ENCODE measurements around the gene EIF5AL1. TPM values are rescaled to one million over a fixed set of nuclear protein-coding genes. Genes with fewer than 3 reads are reported as not detected.
"Not testable (repeated sequence)": the region's sequence is repeated elsewhere in the genome, so short reads cannot be mapped to it uniquely, and the experiment has no call there.

Gene EIF5AL1
- total RNA-seq, 1 donor from 2014 or later = not detected

- peaks cover 66% of the 10 kb centered on the region for H3K27me3 Mint-ChIP-seq (ENCODE audit: unreplicated experiment)
- H3K4me3 Mint-ChIP-seq (ENCODE audit: unreplicated experiment) = no peak overlapping the region
- H3K9me3 Mint-ChIP-seq (ENCODE audit: unreplicated experiment) = peaks cover 9% of the 10 kb centered on the region
- no peaks in the 10 kb centered on the region for H3K36me3 Mint-ChIP-seq (ENCODE audit: unreplicated experiment)
- no peak for TF ChIP-seq CTCF (IDR thresholded peaks at IDR 0.05)
- no peak overlapping the region for H3K27ac Mint-ChIP-seq (ENCODE audit: unreplicated experiment)
- H3K4me1 Mint-ChIP-seq (ENCODE audit: unreplicated experiment) = no peaks in the 10 kb centered on the region
- DNase-seq (ENCODE audit: extremely low spot score, unreplicated experiment) = no peak
Measured at GRCh38 chr10:79547973-79548372, 35.6 kb downstream of the EIF5AL1 start.

GRCh38 chr10:79552143-79552542 is 39.8 kb downstream of the EIF5AL1 start:
- Mint-ChIP-seq H3K36me3 (ENCODE audit: unreplicated experiment) (no peaks in the 10 kb centered on the region), H3K27ac (ENCODE audit: unreplicated experiment) (no peak overlapping the region), H3K4me1 (ENCODE audit: unreplicated experiment) (no peaks in the 10 kb centered on the region), H3K9me3 (ENCODE audit: unreplicated experiment) (peaks cover under 1% of the 10 kb centered on the region), H3K4me3 (ENCODE audit: unreplicated experiment) (no peak overlapping the region), H3K27me3 (ENCODE audit: unreplicated experiment) (peaks cover 55% of the 10 kb centered on the region)
- no peak for TF ChIP-seq CTCF (IDR thresholded peaks at IDR 0.05)
- no peak for DNase-seq (ENCODE audit: extremely low spot score, unreplicated experiment)

- H3K9me3 Mint-ChIP-seq (ENCODE audit: unreplicated experiment) = no peaks in the 10 kb centered on the region
- no peak for TF ChIP-seq CTCF (IDR thresholded peaks at IDR 0.05)
- H3K4me3 Mint-ChIP-seq (ENCODE audit: unreplicated experiment) = no peak overlapping the region
- H3K27me3 Mint-ChIP-seq (ENCODE audit: unreplicated experiment) = peaks cover 38% of the 10 kb centered on the region
- no peak for DNase-seq (ENCODE audit: extremely low spot score, unreplicated experiment)
- no peaks in the 10 kb centered on the region for H3K36me3 Mint-ChIP-seq (ENCODE audit: unreplicated experiment)
- H3K4me1 Mint-ChIP-seq (ENCODE audit: unreplicated experiment) = no peaks in the 10 kb centered on the region
- no peak overlapping the region for H3K27ac Mint-ChIP-seq (ENCODE audit: unreplicated experiment)
Measured at GRCh38 chr10:79555354-79556309, 43.3 kb downstream of the EIF5AL1 start.

GRCh38 chr10:79556961-79557360 is 44.6 kb downstream of the EIF5AL1 start:
- H3K4me1 Mint-ChIP-seq (ENCODE audit: unreplicated experiment); H3K36me3 Mint-ChIP-seq (ENCODE audit: unreplicated experiment); DNase-seq (ENCODE audit: extremely low spot score, unreplicated experiment); H3K27ac Mint-ChIP-seq (ENCODE audit: unreplicated experiment); H3K9me3 Mint-ChIP-seq (ENCODE audit: unreplicated experiment); H3K4me3 Mint-ChIP-seq (ENCODE audit: unreplicated experiment): not testable (repeated sequence)
- peaks cover 37% of the 10 kb centered on the region for H3K27me3 Mint-ChIP-seq (ENCODE audit: unreplicated experiment)

- no peak for DNase-seq (ENCODE audit: extremely low spot score, unreplicated experiment)
- Mint-ChIP-seq H3K4me3 (ENCODE audit: unreplicated experiment) (no peak overlapping the region), H3K4me1 (ENCODE audit: unreplicated experiment) (no peaks in the 10 kb centered on the region), H3K36me3 (ENCODE audit: unreplicated experiment) (no peaks in the 10 kb centered on the region), H3K9me3 (ENCODE audit: unreplicated experiment) (no peaks in the 10 kb centered on the region), H3K27me3 (ENCODE audit: unreplicated experiment) (peaks cover 42% of the 10 kb centered on the region), H3K27ac (ENCODE audit: unreplicated experiment) (no peak overlapping the region)
- TF ChIP-seq CTCF (IDR thresholded peaks at IDR 0.05) = no peak
Measured at GRCh38 chr10:79559726-79560125, 47.4 kb downstream of the EIF5AL1 start.

Measured in osteocyte (in vitro differentiated cells).